Skeletal muscle satellite cell (primary cell): ENCODE data around the gene DMD.

ENCODE experiments used
- H3K27me3 ChIP-seq: 2 replicates; pipeline ENCODE4 v1.7.0; 2013; ENCODE audit warnings: low read length; ENCODE audit not compliant: control insufficient read depth, insufficient read depth
- H3K36me3 ChIP-seq: 2 replicates; pipeline ENCODE4 v1.7.0; 2013; ENCODE audit warnings: mild to moderate bottlenecking, control low read depth, low read length; ENCODE audit not compliant: insufficient read depth
- H3K4me1 ChIP-seq: 2 replicates; pipeline ENCODE4 v1.7.0; 2013; ENCODE audit warnings: low read length; ENCODE audit not compliant: control insufficient read depth, insufficient read depth
- H3K4me2 ChIP-seq: 2 replicates; pipeline ENCODE4 v1.7.0; 2013; ENCODE audit warnings: mild to moderate bottlenecking, low read length
- H3K4me3 ChIP-seq: 2 replicates; pipeline ENCODE4 v1.7.0; 2013; ENCODE audit warnings: low read length
- H3K9ac ChIP-seq: 2 replicates; pipeline ENCODE4 v1.7.0; 2013; ENCODE audit warnings: mild to moderate bottlenecking, low read depth, low read length, moderate library complexity
- H3K9me3 ChIP-seq: replicated peaks from 2 replicates; pipeline ENCODE4 v1.7.0; 2013; ENCODE audit warnings: mild to moderate bottlenecking, control low read depth, low read length

Gene DMD

GRCh38 chrX:31649201-31649600 lies 1562.1 kb downstream of the DMD start:
- H3K9me3 ChIP-seq = no peaks in the 10 kb centered on the region
- H3K4me3 ChIP-seq = no peak overlapping the region
- H3K36me3 ChIP-seq = no peaks in the 10 kb centered on the region
- H3K4me1 ChIP-seq = no peaks in the 10 kb centered on the region
- H3K4me2 ChIP-seq = no peak overlapping the region
- H3K9ac ChIP-seq = no peak overlapping the region
- no peaks in the 10 kb centered on the region for H3K27me3 ChIP-seq

- H3K27me3 ChIP-seq = no peaks in the 10 kb centered on the region
- no peak overlapping the region for H3K9ac ChIP-seq
- H3K36me3 ChIP-seq = no peaks in the 10 kb centered on the region
- no peak overlapping the region for H3K4me2 ChIP-seq
- H3K4me3 ChIP-seq = no peak overlapping the region
- no peaks in the 10 kb centered on the region for H3K9me3 ChIP-seq
- no peaks in the 10 kb centered on the region for H3K4me1 ChIP-seq
Observed at GRCh38 chrX:31633349-31633748, 1578.0 kb downstream of the DMD start.

GRCh38 chrX:31629195-31629594 lies 1582.2 kb downstream of the DMD start:
- H3K9me3 ChIP-seq = no peaks in the 10 kb centered on the region
- no peak overlapping the region for H3K4me2 ChIP-seq
- H3K36me3 ChIP-seq = no peaks in the 10 kb centered on the region
- H3K4me1 ChIP-seq = peaks cover 6% of the 10 kb centered on the region
- no peak overlapping the region for H3K9ac ChIP-seq
- H3K27me3 ChIP-seq = no peaks in the 10 kb centered on the region
- no peak overlapping the region for H3K4me3 ChIP-seq

GRCh38 chrX:31609130-31609529 lies 1602.2 kb downstream of the DMD start:
- peaks cover 14% of the 10 kb centered on the region for H3K4me1 ChIP-seq
- H3K27me3 ChIP-seq = no peaks in the 10 kb centered on the region
- no peak overlapping the region for H3K9ac ChIP-seq
- H3K4me2 ChIP-seq = no peak overlapping the region
- H3K9me3 ChIP-seq = no peaks in the 10 kb centered on the region
- H3K4me3 ChIP-seq = no peak overlapping the region
- no peaks in the 10 kb centered on the region for H3K36me3 ChIP-seq

- no peaks in the 10 kb centered on the region for H3K9me3 ChIP-seq
- H3K27me3 ChIP-seq = no peaks in the 10 kb centered on the region
- no peak overlapping the region for H3K4me2 ChIP-seq
- H3K9ac ChIP-seq = no peak overlapping the region
- H3K4me3 ChIP-seq = no peak overlapping the region
- H3K36me3 ChIP-seq = no peaks in the 10 kb centered on the region
- peaks cover 14% of the 10 kb centered on the region for H3K4me1 ChIP-seq
Observed at GRCh38 chrX:31608638-31609037, 1602.7 kb downstream of the DMD start.

- H3K27me3 ChIP-seq = no peaks in the 10 kb centered on the region
- H3K9ac ChIP-seq = no peak overlapping the region
- H3K36me3 ChIP-seq = no peaks in the 10 kb centered on the region
- H3K4me1 ChIP-seq = peaks cover 14% of the 10 kb centered on the region
- H3K9me3 ChIP-seq = no peaks in the 10 kb centered on the region
- no peak overlapping the region for H3K4me3 ChIP-seq
- no peak overlapping the region for H3K4me2 ChIP-seq
Observed at GRCh38 chrX:31606771-31607170, 1604.6 kb downstream of the DMD start.

GRCh38 chrX:31604629-31605221 lies 1606.6 kb downstream of the DMD start:
- Histone ChIP-seq H3K36me3 (no peaks in the 10 kb centered on the region), H3K9me3 (no peaks in the 10 kb centered on the region), H3K4me3 (no peak overlapping the region), H3K4me2 (no peak overlapping the region), H3K9ac (no peak overlapping the region), H3K27me3 (no peaks in the 10 kb centered on the region), H3K4me1 (peaks cover 13% of the 10 kb centered on the region)

GRCh38 chrX:31603411-31604120 lies 1607.8 kb downstream of the DMD start:
- no peaks in the 10 kb centered on the region for H3K9me3 ChIP-seq
- no peaks in the 10 kb centered on the region for H3K27me3 ChIP-seq
- H3K36me3 ChIP-seq = no peaks in the 10 kb centered on the region
- no peak overlapping the region for H3K9ac ChIP-seq
- no peak overlapping the region for H3K4me2 ChIP-seq
- no peak overlapping the region for H3K4me3 ChIP-seq
- H3K4me1 ChIP-seq = peaks cover 3% of the 10 kb centered on the region

- no peak overlapping the region for H3K4me3 ChIP-seq
- H3K4me1 ChIP-seq = no peaks in the 10 kb centered on the region
- H3K4me2 ChIP-seq = no peak overlapping the region
- no peaks in the 10 kb centered on the region for H3K36me3 ChIP-seq
- no peak overlapping the region for H3K9ac ChIP-seq
- H3K9me3 ChIP-seq = no peaks in the 10 kb centered on the region
- H3K27me3 ChIP-seq = no peaks in the 10 kb centered on the region
Observed at GRCh38 chrX:31600823-31601222, 1610.5 kb downstream of the DMD start.

GRCh38 chrX:31593353-31593752 lies 1618.0 kb downstream of the DMD start:
- Histone ChIP-seq H3K36me3 (no peaks in the 10 kb centered on the region), H3K9ac (no peak overlapping the region), H3K4me2 (no peak overlapping the region), H3K9me3 (no peaks in the 10 kb centered on the region), H3K27me3 (no peaks in the 10 kb centered on the region), H3K4me3 (no peak overlapping the region), H3K4me1 (peaks cover 2% of the 10 kb centered on the region)

GRCh38 chrX:31591355-31591754 lies 1620.0 kb downstream of the DMD start:
- Histone ChIP-seq H3K9me3 (no peaks in the 10 kb centered on the region), H3K27me3 (no peaks in the 10 kb centered on the region), H3K4me1 (peaks cover 2% of the 10 kb centered on the region), H3K4me3 (no peak overlapping the region), H3K9ac (no peak overlapping the region), H3K36me3 (no peaks in the 10 kb centered on the region), H3K4me2 (no peak overlapping the region)

GRCh38 chrX:31590581-31591114 lies 1620.7 kb downstream of the DMD start:
- no peak overlapping the region for H3K4me3 ChIP-seq
- no peaks in the 10 kb centered on the region for H3K9me3 ChIP-seq
- no peaks in the 10 kb centered on the region for H3K36me3 ChIP-seq
- no peaks in the 10 kb centered on the region for H3K27me3 ChIP-seq
- no peak overlapping the region for H3K9ac ChIP-seq
- H3K4me1 ChIP-seq = peaks cover 2% of the 10 kb centered on the region
- no peak overlapping the region for H3K4me2 ChIP-seq
